Activated CD8-positive, alpha-beta memory T cell treated with anti-CD3 and anti-CD28 coated beads for 1 hour (primary cell): Measurements from ENCODE around the gene AMPD2.
"Not testable (repeated sequence)": the region's sequence is repeated elsewhere in the genome, so short reads cannot be mapped to it uniquely, and the experiment has no call there.

ENCODE experiments used
- DNase-seq, 2 donors: peaks; one replicate each; pipeline ENCODE4 v3.0.0-alpha.2; 2020; ENCODE audit warnings: low read depth in 1 of 2; ENCODE audit errors: extremely low read depth in 1 of 2

Gene AMPD2

GRCh38 chr1:109649491-109649914 is 29.9 kb downstream of the AMPD2 start:
- DNase-seq = no peak

GRCh38 chr1:109650609-109651008 is 31.0 kb downstream of the AMPD2 start:
- no peak for DNase-seq

- no peak for DNase-seq
Observed at GRCh38 chr1:109652402-109652801, 32.8 kb downstream of the AMPD2 start.

- no peak for DNase-seq
Observed at GRCh38 chr1:109653306-109653705, 33.7 kb downstream of the AMPD2 start.

- no peak for DNase-seq
Observed at GRCh38 chr1:109654519-109654918, 34.9 kb downstream of the AMPD2 start.

- peak; percentile 5 to 50 for DNase-seq
Observed at GRCh38 chr1:109655615-109656519, 36.2 kb downstream of the AMPD2 start, which contains the start of gene GSTM4. Gene GSTM4, plus strand, starts transcription at chr1:109656099. Its CDS starts 291 bp downstream, at chr1:109656390.

- no peak for DNase-seq
Observed at GRCh38 chr1:109657395-109657794, 37.8 kb downstream of the AMPD2 start.

- DNase-seq = no peak
Observed at GRCh38 chr1:109657970-109658369, 38.3 kb downstream of the AMPD2 start.

GRCh38 chr1:109658533-109659042 is 39.0 kb downstream of the AMPD2 start:
- DNase-seq = no peak

- no peak for DNase-seq
Observed at GRCh38 chr1:109659145-109659544, 39.5 kb downstream of the AMPD2 start.

- no peak for DNase-seq
Observed at GRCh38 chr1:109659997-109660690, 40.5 kb downstream of the AMPD2 start.

GRCh38 chr1:109660691-109661026 is 41.0 kb downstream of the AMPD2 start:
- not testable (repeated sequence) for DNase-seq

- DNase-seq = no peak
Observed at GRCh38 chr1:109661391-109661790, 41.8 kb downstream of the AMPD2 start.

GRCh38 chr1:109664671-109665070 is 45.0 kb downstream of the AMPD2 start:
- DNase-seq = no peak

GRCh38 chr1:109667452-109668122 is 48.0 kb downstream of the AMPD2 start, which contains the start of gene GSTM2:
Gene GSTM2, plus strand, starts transcription at chr1:109668057. Its CDS starts 59 bp downstream, at chr1:109668116.
- peak; percentile 48 to 55 for DNase-seq

GRCh38 chr1:109668123-109668775 is 48.6 kb downstream of the AMPD2 start:
- no peak for DNase-seq

- DNase-seq = no peak
Observed at GRCh38 chr1:109669246-109669948, 49.8 kb downstream of the AMPD2 start.

- DNase-seq = not testable (repeated sequence)
Observed at GRCh38 chr1:109669949-109670302, 50.3 kb downstream of the AMPD2 start.

- no peak for DNase-seq
Observed at GRCh38 chr1:109671067-109671466, 51.4 kb downstream of the AMPD2 start.

GRCh38 chr1:109673861-109674260 is 54.2 kb downstream of the AMPD2 start:
- not testable (repeated sequence) for DNase-seq
